WTC11 (cell line): Measurements from ENCODE around the gene DMRTA2. TPM values are rescaled to one million over a fixed set of nuclear protein-coding genes. Genes with fewer than 3 reads are reported as not detected.

Experiments used
- ATAC-seq: fragments of 200-7000 bp; cut with Tn5 transposase; 2 replicates; pipeline ENCODE4 v1.10.0; 2021; ENCODE audit warnings: mild to moderate bottlenecking, moderate library complexity
- CTCF ChIA-PET: fragments of 300-600 bp; sonication (Branson Sonifier 250); formaldehyde crosslinking; loops from one replicate; lab custom pipeline; 2021; ENCODE audit warnings: antibody characterized with exemption; lab: Charles Lee
- POLR2A ChIA-PET: fragments of 350-600 bp; sonication (Branson Sonifier 250); formaldehyde crosslinking; loops from one replicate; lab custom pipeline; 2021; ENCODE audit warnings: antibody characterized with exemption; lab: Charles Lee
- DNase-seq: peaks from one replicate; pipeline ENCODE4 v3.0.0; 2021; ENCODE audit warnings: low spot score
- H3K27ac Mint-ChIP-seq: 2 replicates; pipeline ENCODE4 v1.8.0; 2021; ENCODE audit warnings: mixed read lengths
- H3K27me3 Mint-ChIP-seq: 2 replicates; pipeline ENCODE4 v1.8.0; 2021; ENCODE audit warnings: low read depth, mild to moderate bottlenecking, moderate library complexity, mixed read lengths
- H3K36me3 Mint-ChIP-seq: 2 replicates; pipeline ENCODE4 v1.8.0; 2021; ENCODE audit warnings: mixed read lengths
- H3K4me1 Mint-ChIP-seq: 2 replicates; pipeline ENCODE4 v1.8.0; 2022; ENCODE audit warnings: mixed read lengths
- H3K4me3 Mint-ChIP-seq: 2 replicates; pipeline ENCODE4 v1.8.0; 2021; ENCODE audit warnings: mild to moderate bottlenecking, moderate library complexity, mixed read lengths
- H3K9me3 Mint-ChIP-seq: 2 replicates; pipeline ENCODE4 v1.8.0; 2021; ENCODE audit warnings: mixed read lengths
- ATF1 ChIP-seq: sonication (generic); formaldehyde crosslinking; IDR thresholded peaks from 2 replicates; pipeline ENCODE4 v1.8.1; 2023; ENCODE audit warnings: mild to moderate bottlenecking, moderate library complexity, missing genetic modification reagents
- EMX1 ChIP-seq: fragments of 250-450 bp; sonication (Bioruptor Pico); IDR thresholded peaks from 2 replicates; pipeline ENCODE4 v1.8.0; 2021; ENCODE audit warnings: mild to moderate bottlenecking
- ESRRA ChIP-seq: sonication (generic); formaldehyde crosslinking; IDR thresholded peaks from 2 replicates; pipeline ENCODE4 v1.8.1; 2022; ENCODE audit warnings: mild to moderate bottlenecking, missing genetic modification reagents, borderline replicate concordance
- JAZF1 ChIP-seq: fragments of 250-450 bp; sonication (Bioruptor Pico); IDR thresholded peaks from 2 replicates; pipeline ENCODE4 v1.9.0; 2021; ENCODE audit warnings: moderate library complexity, mild to moderate bottlenecking, inconsistent platforms
- MXD4 ChIP-seq: fragments of 250-450 bp; sonication (Bioruptor Pico); IDR thresholded peaks from 2 replicates; pipeline ENCODE4 v1.8.0; 2021; ENCODE audit warnings: mild to moderate bottlenecking, moderate library complexity, borderline replicate concordance
- OVOL2 ChIP-seq: fragments of 250-450 bp; sonication (Bioruptor Pico); IDR thresholded peaks from 2 replicates; pipeline ENCODE4 v1.9.0; 2021; ENCODE audit warnings: mild to moderate bottlenecking, borderline replicate concordance
- RORB ChIP-seq: fragments of 250-450 bp; sonication (Bioruptor Pico); IDR thresholded peaks from 2 replicates; pipeline ENCODE4 v1.9.0; 2021; ENCODE audit warnings: mild to moderate bottlenecking
- SMAD3 ChIP-seq: sonication (generic); formaldehyde crosslinking; IDR thresholded peaks from 2 replicates; pipeline ENCODE4 v1.8.0; 2022; ENCODE audit warnings: missing genetic modification reagents, mild to moderate bottlenecking, borderline replicate concordance
- total RNA-seq: library from RNA; stranded (reverse); gene quantifications from 3 replicates; pipeline ENCODE4 v1.2.3, GENCODE V29; 2021
- TF ChIP-seq, protein P1 (sequence below): sonication (generic); formaldehyde crosslinking; IDR thresholded peaks from 2 replicates; pipeline ENCODE4 v1.8.0; 2022; ENCODE audit warnings: mild to moderate bottlenecking, missing genetic modification reagents
- TF ChIP-seq, protein P2 (sequence below): sonication (generic); formaldehyde crosslinking; IDR thresholded peaks from 2 replicates; pipeline ENCODE4 v1.8.1; 2022; ENCODE audit warnings: low read depth, missing genetic modification reagents, borderline replicate concordance
- TF ChIP-seq, protein P3 (sequence below): sonication (generic); formaldehyde crosslinking; IDR thresholded peaks from 2 replicates; pipeline ENCODE4 v1.8.1; 2023; ENCODE audit warnings: mild to moderate bottlenecking, moderate library complexity, missing genetic modification reagents

Gene DMRTA2
- total RNA-seq, 1 experiment from 2014 or later: not detected

DNA sequence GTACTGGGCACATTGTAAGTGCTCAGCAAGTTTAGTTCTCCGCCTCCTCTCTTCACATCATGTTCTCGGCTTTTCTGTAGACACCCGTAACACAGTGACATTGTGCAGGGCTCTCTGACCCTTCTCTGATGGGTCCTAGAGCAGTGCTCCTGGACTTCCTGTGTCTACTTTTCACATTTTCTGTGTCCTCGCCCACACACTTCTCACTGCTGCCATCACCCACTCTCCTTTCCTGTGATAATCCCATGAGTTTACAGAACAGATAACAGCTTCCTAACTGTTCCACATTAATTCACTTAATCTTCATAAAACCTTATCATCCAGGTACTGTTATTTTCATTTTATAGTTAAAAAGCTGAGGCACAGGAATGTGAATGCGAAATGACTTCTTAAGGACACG is 13.2 kb upstream of the DMRTA2 start:
- H3K27me3 Mint-ChIP-seq: peaks cover 41% of the 10 kb centered on the region
- DNase-seq (no peak), ATAC-seq (no peak)
- 0 out of 2 replicates have a peak, but pooled peaks cover under 1% of the 10 kb centered on the region for H3K4me1 Mint-ChIP-seq
- no peak overlapping the region for H3K27ac Mint-ChIP-seq
- no peak overlapping the region for H3K4me3 Mint-ChIP-seq
- no peak for TF ChIP-seq SMAD3 (CRISPR knock-in tag)
- H3K9me3 Mint-ChIP-seq: no peaks in the 10 kb centered on the region
- no peaks in the 10 kb centered on the region for H3K36me3 Mint-ChIP-seq
- CTCF ChIA-PET: no interaction called here
- POLR2A ChIA-PET: no interaction called here

DNA sequence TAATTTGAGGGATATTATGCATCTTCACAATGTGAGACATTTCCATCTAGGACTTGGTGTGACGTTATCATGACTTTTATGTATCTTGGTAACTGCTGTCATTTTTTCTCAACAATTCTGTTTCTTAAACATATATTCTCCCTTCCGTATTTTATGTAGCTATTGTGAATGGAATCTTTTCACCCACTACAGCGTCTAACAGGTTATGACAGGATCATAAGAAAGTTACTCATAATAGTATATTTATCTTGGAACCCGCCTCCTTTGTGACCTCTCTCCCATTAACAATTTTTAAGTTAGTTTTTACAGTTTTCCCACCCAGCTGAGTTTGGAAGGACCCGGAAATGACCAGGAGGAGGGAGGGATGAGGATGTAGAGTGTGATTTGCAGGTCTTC is 6.8 kb upstream of the DMRTA2 start:
- Mint-ChIP-seq H3K27me3 (peaks cover 99% of the 10 kb centered on the region), H3K4me3 (peak overlapping the region; percentile 71), H3K27ac (no peak overlapping the region), H3K9me3 (no peaks in the 10 kb centered on the region), H3K36me3 (no peaks in the 10 kb centered on the region), H3K4me1 (peaks cover 40% of the 10 kb centered on the region)
- TF ChIP-seq RORB (CRISPR knock-in tag): no peak
- no peak for TF ChIP-seq MXD4 (CRISPR knock-in tag)
- TF ChIP-seq ATF1 (CRISPR knock-in tag): no peak
- TF ChIP-seq OVOL2 (CRISPR knock-in tag): no peak
- TF ChIP-seq ESRRA (CRISPR knock-in tag): no peak
- TF ChIP-seq EMX1 (CRISPR knock-in tag): no peak
- TF ChIP-seq, protein P1, sequence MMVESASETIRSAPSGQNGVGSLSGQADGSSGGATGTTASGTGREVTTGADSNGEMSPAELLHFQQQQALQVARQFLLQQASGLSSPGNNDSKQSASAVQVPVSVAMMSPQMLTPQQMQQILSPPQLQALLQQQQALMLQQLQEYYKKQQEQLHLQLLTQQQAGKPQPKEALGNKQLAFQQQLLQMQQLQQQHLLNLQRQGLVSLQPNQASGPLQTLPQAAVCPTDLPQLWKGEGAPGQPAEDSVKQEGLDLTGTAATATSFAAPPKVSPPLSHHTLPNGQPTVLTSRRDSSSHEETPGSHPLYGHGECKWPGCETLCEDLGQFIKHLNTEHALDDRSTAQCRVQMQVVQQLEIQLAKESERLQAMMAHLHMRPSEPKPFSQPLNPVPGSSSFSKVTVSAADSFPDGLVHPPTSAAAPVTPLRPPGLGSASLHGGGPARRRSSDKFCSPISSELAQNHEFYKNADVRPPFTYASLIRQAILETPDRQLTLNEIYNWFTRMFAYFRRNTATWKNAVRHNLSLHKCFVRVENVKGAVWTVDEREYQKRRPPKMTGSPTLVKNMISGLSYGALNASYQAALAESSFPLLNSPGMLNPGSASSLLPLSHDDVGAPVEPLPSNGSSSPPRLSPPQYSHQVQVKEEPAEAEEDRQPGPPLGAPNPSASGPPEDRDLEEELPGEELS (CRISPR knock-in tag): no peak
- no peak for ATAC-seq
- CTCF ChIA-PET: interaction anchor here (1.0 to 1.6 kb wide), 5 partner anchors 11 to 499 kb away, joined by 3 to 6 read pairs (median 4); no protein-coding TSS in a partner anchor
- no peak for DNase-seq
- POLR2A ChIA-PET: interaction anchor here (0.5 to 0.9 kb wide), 2 partner anchors 9 to 948 kb away, joined by 3 to 5 read pairs; no protein-coding TSS in a partner anchor

DNA sequence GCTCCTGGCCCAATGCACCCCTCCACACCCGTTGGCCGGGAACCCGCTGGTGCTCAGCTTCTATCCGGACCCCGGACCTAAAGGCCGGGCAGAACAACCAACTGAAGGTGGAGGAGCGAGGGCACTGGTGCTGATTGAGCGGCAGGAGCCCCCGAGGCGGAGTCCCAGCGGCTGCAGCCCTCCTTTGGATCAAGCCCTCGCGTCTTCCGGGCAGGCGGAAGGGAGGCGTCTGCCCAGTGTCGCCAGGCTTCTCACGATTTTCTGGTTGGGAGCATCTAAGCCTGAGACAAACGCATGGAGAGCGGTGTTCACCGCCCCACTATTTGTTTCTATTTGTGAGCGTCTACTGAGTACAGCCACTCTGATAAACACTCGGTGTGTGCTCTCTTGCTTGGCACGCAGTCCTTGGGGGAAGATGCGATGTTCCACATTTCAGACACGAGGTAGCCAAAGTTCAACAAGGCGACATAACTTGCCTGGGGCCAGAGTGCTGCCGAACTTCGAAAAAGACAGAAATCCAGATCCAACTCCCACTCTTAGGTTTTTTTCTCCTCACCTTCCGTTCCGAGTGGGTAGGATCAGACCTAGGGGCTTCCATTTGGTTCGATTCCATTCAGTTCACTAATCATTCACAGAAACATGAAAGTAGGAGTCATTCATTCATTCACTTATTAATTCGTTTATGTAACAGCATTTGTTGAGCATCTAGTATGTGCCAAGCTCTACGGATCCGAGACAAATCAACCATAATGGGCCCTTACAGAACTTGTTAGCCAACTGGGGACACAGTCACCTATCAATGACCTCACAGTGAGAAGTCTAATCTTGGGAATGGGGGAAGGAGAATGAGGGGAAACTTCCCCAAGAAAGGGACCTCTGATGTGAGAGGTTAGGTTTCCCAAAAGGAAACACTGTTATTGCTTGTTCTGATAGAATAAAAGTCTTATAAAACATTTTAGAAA is 4.9 kb upstream of the DMRTA2 start:
- peaks cover 3% of the 10 kb centered on the region for H3K36me3 Mint-ChIP-seq
- ChIA-PET POLR2A (no interaction called here), CTCF (no interaction called here)
- peak overlapping the region; percentile 48 for H3K4me3 Mint-ChIP-seq
- peaks cover 58% of the 10 kb centered on the region for H3K4me1 Mint-ChIP-seq
- no peak for TF ChIP-seq JAZF1 (CRISPR knock-in tag)
- TF ChIP-seq, protein P2, sequence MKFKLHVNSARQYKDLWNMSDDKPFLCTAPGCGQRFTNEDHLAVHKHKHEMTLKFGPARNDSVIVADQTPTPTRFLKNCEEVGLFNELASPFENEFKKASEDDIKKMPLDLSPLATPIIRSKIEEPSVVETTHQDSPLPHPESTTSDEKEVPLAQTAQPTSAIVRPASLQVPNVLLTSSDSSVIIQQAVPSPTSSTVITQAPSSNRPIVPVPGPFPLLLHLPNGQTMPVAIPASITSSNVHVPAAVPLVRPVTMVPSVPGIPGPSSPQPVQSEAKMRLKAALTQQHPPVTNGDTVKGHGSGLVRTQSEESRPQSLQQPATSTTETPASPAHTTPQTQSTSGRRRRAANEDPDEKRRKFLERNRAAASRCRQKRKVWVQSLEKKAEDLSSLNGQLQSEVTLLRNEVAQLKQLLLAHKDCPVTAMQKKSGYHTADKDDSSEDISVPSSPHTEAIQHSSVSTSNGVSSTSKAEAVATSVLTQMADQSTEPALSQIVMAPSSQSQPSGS (CRISPR knock-in tag): no peak
- TF ChIP-seq, protein P3, sequence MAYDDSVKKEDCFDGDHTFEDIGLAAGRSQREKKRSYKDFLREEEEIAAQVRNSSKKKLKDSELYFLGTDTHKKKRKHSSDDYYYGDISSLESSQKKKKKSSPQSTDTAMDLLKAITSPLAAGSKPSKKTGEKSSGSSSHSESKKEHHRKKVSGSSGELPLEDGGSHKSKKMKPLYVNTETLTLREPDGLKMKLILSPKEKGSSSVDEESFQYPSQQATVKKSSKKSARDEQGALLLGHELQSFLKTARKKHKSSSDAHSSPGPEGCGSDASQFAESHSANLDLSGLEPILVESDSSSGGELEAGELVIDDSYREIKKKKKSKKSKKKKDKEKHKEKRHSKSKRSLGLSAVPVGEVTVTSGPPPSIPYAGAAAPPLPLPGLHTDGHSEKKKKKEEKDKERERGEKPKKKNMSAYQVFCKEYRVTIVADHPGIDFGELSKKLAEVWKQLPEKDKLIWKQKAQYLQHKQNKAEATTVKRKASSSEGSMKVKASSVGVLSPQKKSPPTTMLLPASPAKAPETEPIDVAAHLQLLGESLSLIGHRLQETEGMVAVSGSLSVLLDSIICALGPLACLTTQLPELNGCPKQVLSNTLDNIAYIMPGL (CRISPR knock-in tag): no peak
- peaks cover 100% of the 10 kb centered on the region for H3K27me3 Mint-ChIP-seq
- ATAC-seq (peak; percentile 6), DNase-seq (peak; percentile 57)
- H3K9me3 Mint-ChIP-seq: no peaks in the 10 kb centered on the region
- no peak overlapping the region for H3K27ac Mint-ChIP-seq
